NCI-H146 treated with DMSO at 0.1 percent for 48 hours (cell line): Measurements from ENCODE around the gene KCNH1.

Source experiments
- DNase-seq: peaks from one replicate; lab custom pipeline; 2025; ENCODE audit not compliant: unreplicated experiment; lab: John Stamatoyannopoulos, UW

The KCNH1 gene

GRCh38 chr1:210882414-210883221 lies 251.3 kb downstream of the KCNH1 start:
- no peak for DNase-seq

- no peak for DNase-seq
Measured at GRCh38 chr1:210878564-210878963, 255.4 kb downstream of the KCNH1 start.

DNA sequence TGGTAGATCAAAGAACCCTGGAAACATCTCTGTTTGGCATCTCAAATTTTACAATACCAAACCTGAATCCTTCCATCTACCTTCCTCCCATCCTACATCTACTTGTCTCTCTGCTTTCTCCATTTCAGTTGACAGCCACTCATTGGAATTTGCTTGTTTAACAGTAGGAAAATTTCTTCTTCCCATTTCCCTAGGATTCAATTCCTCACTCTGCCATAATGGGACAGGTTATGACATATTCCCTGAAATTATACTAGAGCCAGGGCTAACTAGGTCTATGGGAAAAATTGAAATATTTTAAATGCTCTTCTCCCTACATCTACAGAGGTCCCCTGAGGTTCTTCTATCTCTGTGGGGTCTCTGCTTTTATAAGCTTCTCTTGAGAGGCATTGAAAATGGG lies 257.7 kb downstream of the KCNH1 start:
- no peak for DNase-seq

- no peak for DNase-seq
Measured at GRCh38 chr1:210866532-210866931, 267.4 kb downstream of the KCNH1 start.

DNA sequence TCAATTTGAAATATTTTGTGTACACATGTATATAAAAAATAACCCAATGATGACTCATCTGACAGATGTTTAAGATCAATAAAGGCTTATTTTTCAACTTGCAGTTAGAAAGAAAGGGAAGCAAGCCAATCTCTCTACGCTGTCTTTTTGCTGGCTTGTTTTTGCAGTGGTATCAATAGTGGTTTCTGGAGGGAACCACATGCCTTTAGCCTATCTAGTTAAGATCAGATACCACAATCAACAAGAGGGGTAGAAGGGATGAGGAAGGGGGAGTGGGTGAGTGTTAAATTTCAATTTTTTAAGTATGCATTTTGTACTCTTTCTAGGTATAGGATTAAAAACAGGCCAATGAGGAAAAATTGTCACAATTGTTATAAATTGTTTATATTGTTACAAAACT lies 276.2 kb downstream of the KCNH1 start:
- DNase-seq: no peak

- DNase-seq: no peak
Measured at GRCh38 chr1:210857146-210857663, 276.7 kb downstream of the KCNH1 start.

DNA sequence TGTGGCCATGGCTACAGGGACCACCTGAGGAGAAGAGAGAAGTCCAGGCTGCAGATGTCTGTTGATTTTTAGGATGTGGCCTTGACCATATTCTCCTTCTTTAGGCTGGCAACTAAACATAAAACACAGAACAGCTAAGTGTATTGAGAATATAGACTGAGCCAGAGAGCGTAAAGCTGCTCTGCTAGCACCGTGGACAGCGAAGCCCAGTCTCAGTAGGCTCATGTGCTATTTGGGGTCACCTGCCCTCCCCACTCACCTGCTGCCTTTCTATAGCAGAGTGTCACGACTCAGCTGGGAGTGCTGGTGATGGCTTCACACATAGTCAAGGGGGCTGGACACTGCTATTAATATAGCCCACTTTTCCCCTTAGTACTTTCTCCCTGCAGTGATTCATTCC lies 278.5 kb downstream of the KCNH1 start:
- DNase-seq: no peak

DNA sequence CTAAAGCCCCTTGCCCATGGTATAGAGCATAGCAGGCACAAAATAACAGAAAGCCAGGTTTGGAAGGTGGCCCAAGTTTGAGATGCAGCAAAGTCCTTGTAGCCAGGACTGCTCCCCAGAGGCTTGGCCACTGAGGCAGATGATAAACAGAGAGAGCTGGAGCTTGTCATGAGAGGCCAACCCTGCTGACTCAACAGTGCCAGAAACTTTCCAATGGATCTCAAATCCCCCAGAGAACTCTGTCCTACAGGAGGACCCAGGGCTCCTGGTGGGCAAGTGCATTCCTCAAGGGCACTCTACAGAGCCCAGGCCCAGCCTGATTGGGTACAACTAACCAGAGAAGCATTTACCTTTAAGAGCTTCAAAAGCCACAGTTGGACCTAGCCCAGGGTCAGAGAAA lies 280.7 kb downstream of the KCNH1 start:
- no peak for DNase-seq

DNA sequence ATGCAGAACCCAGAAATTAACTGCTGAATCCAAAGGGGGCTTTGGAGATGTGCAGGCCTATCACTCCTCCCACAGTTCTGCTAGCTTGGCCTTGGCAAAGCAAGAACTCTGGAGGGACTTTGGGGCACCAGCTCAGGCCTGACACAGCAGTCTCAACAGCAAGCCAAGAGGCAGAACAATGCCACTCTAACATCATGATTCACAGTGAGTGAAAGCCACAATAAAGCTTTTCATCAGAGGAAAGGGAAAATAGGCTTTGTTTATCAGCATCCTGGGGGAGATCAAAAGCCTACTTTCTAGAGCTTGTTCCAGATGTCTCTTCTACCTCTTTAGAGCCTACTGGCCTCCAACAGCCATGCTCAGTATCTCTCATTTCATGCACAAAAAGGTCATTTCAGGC lies 283.4 kb downstream of the KCNH1 start:
- no peak for DNase-seq

DNA sequence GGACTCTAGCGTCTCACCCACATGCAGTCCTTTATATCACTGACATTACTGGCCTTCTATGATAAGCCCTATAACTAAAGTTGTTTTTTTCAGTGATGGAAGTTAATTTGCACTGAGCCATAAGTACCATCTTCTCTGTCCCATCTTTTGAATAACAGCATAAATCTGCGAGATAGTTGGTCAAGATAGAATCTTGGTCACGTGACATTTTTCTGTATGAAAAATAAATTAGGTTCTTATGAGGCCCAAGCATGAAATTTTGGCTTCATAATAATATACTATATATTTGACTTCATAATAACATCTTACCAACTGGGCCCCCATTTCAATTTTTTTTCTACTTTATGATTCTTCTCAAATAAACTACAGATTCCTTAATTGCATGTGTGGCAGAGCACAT lies 285.5 kb downstream of the KCNH1 start:
- no peak for DNase-seq

- DNase-seq: no peak
Measured at GRCh38 chr1:210841926-210842625, 291.9 kb downstream of the KCNH1 start.

- DNase-seq: no peak
Measured at GRCh38 chr1:210830034-210831028, 303.6 kb downstream of the KCNH1 start.

DNA sequence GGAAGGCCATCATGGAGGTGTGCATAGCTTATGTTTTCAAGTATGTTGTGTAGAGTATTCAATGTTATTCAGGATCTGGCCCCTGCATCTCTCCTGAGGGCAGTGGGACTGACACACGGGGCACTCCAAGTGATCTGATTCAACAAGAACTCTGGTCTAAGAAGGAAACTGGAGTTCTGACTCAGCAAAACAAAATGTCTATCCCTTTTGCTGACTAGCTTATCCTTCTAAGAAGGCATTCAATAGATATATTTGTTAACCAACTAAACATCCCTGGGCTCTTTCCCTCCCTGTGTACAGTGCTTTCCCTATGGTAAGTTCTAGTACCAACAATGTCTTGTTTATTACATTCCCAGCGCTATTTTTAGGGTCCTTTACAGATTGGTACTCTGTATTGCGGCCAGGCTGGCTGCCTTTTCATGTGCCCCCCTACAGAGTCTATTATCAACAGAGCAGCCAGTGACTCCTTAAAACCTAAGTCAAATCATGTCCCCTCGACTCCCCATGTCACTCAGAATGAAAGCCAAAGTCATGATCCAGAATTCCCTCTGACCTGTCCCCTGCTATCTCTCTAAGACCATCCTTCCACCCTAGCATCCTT lies 304.9 kb downstream of the KCNH1 start:
- DNase-seq: no peak

DNA sequence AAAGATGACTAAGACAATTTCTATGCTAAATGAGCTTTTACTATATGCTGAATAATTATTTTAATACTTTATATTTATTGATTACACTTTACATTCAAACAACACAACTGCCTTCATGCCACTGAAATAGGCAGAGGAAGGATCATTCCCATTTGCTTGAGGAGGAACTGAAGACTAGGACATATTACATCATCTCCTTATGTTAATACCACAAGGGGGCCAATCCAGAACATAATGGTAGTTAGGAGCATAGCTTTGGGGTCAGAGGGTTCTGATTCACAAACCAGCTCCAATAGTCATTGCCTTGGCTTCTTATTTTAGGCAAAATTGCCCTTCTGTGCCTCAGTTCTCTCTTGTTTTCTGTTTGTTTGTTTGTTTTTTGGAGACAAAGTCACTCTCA lies 306.5 kb downstream of the KCNH1 start:
- DNase-seq: no peak

- DNase-seq: no peak
Measured at GRCh38 chr1:210826686-210827085, 307.3 kb downstream of the KCNH1 start.

DNA sequence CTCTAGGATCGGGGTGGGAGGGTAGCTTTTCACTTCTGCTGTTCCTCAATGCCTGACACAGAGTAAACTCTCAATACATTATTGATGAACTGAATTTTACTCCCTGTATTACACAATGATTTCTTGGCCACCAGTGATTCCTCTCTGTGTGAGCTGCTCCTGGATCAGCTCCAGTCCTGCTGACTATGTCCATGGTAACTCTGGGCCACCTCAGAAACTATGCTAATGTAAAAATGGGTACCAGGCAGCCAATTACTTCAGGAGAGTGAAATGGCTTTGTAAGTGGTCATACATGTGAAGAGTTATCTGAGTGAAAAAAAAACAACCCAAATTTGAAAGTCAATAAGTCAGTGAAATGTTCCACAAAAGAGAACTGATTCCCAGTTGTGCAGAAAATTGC lies 311.0 kb downstream of the KCNH1 start:
- no peak for DNase-seq

DNA sequence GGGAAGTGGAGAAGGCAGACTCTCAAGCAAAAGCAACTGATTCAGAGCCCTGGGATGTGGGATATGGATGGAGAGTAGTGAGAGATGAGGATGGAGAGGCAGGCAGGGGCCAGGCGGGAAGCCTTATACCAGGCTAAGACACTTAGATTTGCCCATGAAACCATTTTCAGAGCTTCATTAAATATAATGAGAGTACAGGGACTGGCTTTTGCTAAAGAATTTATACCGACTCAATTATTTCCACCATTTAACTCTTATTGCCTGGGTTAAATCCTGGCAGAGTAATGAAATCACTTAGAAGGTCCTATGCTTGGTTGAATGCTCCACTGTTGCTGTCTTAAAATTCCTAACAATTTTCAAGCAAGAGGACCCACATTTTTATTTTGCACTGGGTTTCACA lies 311.7 kb downstream of the KCNH1 start:
- no peak for DNase-seq

- no peak for DNase-seq
Measured at GRCh38 chr1:210821615-210822014, 312.3 kb downstream of the KCNH1 start.

GRCh38 chr1:210819266-210819665 lies 314.7 kb downstream of the KCNH1 start:
- no peak for DNase-seq

GRCh38 chr1:210817385-210818275 lies 316.3 kb downstream of the KCNH1 start:
- no peak for DNase-seq
